NCI-H2196 treated with DMSO at 0.1 percent for 48 hours (cell line): Measurements from ENCODE around the gene PRKN.

ENCODE experiments used
- DNase-seq: peaks from one replicate; lab custom pipeline; 2025; ENCODE audit not compliant: unreplicated experiment; lab: John Stamatoyannopoulos, UW

Gene PRKN

GRCh38 chr6:162331911-162332310, 395.7 kb downstream of the PRKN start:
- no peak for DNase-seq

DNA sequence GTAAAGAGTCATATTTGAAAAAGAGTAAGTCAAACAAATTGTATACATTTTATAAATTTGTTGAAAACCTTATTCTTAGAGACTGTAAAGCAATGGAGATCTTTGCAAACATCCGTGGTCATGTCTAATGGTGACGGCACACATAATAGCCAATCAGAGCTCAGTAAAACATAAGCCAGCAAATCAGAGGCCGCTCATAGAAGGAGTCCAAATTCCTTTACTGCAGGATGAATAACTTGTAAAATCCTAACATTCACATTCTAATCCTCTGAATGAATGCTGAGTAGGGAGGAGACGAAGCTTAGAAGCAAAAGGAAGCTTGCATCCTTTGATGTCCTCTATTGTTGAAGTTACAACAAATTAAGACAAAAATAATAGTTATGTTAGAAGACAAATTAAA, 401.7 kb downstream of the PRKN start:
- no peak for DNase-seq

DNA sequence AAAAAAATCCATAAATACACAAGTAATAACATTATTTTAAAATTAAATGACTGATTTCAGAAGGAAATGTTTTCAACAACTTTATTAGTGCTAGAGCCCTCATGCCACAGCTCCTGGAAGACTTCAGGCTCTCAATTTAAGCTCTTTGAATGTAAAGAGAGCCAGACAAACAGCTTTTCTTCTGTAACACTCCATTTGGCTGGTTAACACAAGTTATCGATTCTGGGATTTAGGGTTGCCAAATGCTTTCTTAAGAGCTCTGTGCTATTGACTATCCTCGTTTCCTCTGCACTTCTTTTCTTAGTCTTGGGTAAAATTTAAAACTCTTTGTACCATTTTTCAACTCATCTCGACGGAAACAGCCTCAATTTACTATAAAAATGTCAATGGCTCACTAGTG, 402.5 kb downstream of the PRKN start:
- DNase-seq: no peak

- no peak for DNase-seq
These were observed 412.3 kb downstream of the PRKN start for GRCh38 chr6:162315291-162315690.

GRCh38 chr6:162313922-162314660, 413.5 kb downstream of the PRKN start:
- no peak for DNase-seq

DNA sequence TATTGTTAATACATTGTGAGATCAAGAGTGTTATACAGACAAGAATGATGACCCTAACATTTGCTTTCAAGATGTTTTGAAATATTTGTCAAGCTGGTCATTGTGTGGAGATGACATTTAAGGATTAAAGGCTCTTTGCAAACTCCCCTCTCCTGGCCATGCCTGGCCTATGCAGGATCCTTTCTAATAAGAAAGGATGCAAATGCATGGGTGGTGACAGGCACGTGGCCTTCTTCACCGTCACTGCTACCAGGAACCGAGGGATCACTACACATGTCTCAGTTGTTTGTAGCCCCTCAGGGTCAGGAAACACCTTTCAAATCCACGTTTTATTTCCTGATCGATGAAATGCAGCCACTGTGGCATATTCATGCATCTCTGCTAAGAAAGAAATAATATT, 419.7 kb downstream of the PRKN start:
- no peak for DNase-seq

DNA sequence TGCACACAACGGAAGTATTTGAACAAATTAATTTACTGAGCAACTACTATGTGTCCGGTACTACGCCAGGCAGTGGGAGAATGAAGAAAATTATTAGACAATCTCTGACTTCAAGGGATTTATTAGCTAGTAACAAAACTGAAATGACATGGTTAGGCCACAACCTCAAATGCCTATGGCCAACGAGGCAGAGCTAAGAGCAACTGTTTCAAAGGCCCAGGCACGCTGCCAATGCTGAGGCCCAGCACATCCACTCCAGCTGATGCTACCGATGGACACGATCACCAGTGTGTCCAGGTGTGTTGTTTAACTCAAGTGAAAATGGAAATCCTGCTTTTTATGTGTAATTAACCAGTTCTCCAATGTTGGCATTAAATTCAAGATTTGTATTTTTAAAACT, 420.9 kb downstream of the PRKN start:
- no peak for DNase-seq

DNA sequence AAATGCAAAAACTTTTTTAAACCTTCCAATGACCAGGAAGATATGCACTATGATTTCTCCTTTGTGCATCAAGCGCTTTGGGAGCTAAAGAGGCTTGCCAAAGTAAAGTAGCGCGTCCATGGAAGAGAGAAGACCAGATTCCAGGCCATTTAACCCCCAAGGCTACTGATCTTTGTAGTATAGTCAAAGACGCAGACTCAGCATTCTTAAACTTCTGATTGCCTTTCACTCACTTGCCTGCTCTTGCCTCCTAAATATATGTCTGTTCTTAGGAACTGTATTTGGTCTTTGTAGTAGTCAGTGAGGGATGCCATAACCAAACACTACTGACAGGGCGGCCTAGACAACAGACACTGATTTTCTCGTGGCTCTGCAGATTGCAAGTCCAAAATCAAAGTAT, 426.4 kb downstream of the PRKN start:
- no peak for DNase-seq

DNA sequence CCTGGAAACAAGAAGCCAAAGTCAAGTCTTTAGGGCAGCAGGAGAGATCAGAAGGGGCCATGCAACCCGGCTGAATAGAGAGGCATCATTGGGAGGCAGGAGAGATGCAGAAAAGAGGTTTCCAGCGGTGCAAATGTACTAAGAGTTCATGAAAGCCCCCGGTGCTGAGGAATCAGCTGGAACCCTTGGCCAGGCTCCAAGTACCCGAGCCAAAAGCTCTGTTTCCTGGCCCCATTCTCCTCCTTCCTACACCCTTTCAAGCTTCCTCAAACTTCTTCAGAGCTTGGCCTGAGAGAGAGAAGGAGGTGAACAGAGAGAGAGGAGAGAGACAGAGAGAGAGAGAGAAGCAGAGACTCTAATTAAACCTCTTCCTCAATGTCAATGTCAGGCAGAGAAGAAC, 433.5 kb downstream of the PRKN start:
- no peak for DNase-seq

GRCh38 chr6:162292915-162293314, 434.7 kb downstream of the PRKN start:
- DNase-seq: no peak

- no peak for DNase-seq
These were observed 436.6 kb downstream of the PRKN start for GRCh38 chr6:162290846-162291465.

DNA sequence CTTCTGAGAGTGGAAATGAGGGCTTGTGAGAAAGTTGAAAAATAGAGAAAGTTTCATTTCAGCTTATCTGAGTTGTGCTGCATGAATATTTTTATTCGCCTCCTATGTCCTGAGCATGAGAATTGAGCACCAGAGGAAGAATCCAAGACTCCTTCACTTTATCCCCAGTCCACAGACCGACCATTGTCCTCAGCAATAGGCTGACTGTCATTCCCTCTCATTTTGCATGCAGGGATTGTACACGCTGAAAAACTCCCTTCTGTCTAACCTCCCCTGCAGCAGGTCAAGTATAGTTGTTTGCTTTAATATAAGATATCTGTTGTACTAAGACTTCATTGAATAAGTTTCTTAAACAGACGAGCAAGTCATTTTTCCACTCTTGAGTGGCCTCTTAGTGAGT, 437.6 kb downstream of the PRKN start:
- no peak for DNase-seq

DNA sequence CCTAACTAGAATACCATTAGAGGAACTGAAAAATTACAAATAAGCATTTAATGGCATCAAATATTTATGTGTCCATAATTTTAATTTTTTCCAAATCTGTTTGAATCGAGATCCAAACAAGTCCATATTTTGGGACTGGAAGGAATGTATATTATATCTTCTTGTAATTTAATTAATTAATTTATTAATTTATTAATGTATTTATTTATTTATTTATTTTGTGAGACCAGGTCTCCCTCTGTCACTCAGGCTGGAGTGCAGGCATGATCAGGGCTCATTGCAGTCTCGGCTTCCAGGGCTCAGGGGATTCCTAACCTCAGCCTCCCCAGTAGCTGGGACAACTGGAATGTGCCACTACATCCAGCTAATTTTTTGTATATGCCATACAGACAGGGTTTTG, 453.6 kb downstream of the PRKN start:
- no peak for DNase-seq

DNA sequence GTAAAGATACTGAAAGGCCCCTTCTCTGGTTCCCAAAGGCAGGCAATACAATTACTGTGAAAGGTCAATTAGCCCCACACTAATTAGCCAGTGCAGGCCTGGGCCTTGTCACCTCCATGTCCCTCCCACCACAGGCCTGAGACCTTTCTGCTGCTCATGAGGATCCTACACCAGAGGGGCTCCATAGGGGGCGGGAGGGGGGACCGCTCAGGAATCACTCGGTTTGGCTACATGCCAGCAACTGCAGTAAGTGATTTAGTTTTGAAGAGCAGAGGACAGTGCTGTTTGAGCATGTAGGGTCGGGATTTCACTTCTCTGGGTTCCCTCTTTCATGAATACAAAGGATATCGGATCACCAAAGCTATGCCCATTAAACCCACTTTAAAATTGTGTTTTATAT, 455.6 kb downstream of the PRKN start:
- no peak for DNase-seq

DNA sequence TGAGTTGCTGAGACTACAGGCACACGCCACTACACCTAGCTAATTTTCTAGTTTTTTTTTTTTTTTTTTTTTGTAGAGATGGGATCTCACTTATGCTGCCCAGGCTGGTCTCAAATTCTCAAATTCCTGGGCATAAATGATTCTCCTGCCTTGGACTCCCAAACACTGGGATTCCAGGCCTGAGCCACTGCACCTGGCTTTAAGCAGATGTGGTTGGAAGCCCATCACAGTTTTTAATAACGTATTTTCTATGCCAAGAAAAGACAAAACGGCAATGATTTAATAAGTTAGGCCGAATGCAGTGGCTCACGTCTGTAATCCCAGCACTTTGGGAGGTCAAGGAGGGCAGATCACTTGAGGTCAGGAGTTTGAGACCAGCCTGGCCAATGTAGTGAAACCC, 456.6 kb downstream of the PRKN start:
- no peak for DNase-seq

- DNase-seq: no peak
These were observed 459.9 kb downstream of the PRKN start for GRCh38 chr6:162267641-162268040.

- no peak for DNase-seq
These were observed 460.4 kb downstream of the PRKN start for GRCh38 chr6:162267126-162267525.

GRCh38 chr6:162264581-162264980, 463.0 kb downstream of the PRKN start:
- no peak for DNase-seq

DNA sequence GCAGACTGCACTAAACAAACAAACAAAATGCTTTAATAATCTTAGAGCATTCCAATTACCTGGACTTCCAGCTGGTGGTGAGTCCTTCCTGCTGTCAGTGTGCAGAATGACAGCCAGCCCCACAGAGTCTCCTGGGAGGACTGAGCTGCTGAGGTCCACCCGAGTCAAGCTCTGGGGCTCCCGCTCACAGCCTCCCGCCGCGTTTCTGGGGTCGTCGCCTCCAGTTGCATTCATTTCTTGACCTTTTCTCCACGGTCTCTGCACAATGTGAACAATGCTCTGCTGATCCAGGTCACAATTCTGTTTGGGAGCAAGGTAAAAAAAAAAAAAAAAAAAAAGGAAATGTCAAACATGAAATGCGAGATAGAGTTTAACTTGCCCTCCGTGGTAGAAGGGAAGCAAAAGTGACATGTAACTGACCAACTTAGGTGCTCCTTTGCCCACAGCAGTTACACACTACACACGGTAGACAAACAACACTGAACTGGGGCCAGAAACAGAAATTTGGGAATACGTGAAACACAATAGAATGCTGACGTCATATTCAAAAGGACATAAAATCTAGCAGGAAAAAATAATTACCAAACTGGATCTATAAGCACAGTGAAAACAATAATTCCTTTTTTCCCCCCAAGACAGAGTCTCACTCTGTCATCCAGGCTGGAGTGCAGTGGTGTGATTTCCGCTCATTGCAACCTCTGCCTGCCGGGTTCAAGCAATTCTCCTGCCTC, 464.9 kb downstream of the PRKN start:
- no peak for DNase-seq

- DNase-seq: no peak
These were observed 466.0 kb downstream of the PRKN start for GRCh38 chr6:162261598-162261997.

DNA sequence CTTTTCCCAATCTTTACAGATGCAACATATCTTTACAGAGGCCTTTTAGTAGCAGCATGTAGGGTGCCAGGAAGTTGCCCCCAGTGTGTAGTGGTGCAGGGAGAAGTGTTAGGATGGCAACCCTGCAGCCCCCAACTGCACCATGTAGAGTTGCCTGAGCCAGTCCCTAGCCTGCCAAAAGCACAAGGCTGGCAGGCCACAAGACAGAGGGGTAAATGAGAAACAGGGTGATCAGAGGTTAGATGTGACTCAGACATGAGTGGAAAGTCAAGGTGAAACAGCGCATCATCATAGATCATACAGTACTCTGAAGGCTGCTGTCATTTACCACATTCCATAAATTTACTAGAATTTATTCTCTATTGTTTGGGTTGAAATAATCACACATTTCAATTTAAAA, 467.5 kb downstream of the PRKN start:
- no peak for DNase-seq

DNA sequence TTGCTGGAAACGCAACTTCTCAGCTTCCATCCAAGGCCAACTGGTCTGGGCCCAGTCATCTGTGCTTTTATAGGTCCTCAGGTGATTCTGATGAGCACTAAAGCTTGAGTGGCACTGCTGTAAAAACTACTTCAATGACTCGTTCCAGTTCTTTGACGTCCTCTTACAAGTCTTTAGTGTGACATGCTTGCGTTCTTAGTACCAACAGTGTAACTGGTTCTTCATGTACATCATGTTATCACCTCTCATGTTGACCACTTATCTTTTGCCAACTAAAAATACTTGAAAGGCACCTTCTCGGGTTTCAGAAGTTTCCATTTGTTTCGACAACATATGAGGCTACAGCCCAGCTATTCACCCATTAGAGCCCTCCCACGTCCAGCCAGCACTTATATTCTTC, 468.9 kb downstream of the PRKN start:
- DNase-seq: no peak
